HG03064 (cell line): ENCODE results near the gene TMEM51.

Experiments used
- ATAC-seq: cut with Tn5 transposase; IDR thresholded peaks from one replicate; pipeline ENCODE4 v1.9.1; 2021; ENCODE audit warnings: low read depth; ENCODE audit not compliant: unreplicated experiment

TMEM51 gene

DNA sequence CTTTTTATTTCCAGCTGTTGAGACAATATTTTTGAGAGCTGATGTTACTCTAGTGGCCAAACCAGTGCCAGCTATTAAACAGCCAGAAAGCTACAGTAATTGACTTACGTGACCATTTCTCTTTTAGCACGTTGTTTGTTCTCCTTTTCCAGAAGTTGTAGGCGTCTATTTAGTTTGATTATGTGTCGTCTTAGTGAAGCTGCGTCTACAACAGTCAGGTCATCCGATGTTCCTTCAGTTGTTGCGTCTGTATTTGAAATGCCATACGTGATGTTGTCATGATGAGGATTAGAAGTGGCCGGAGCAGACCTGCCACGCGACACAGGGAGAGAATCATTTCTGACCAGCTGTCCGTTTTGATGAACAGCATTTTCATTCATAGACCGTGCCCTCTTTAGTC is 38.2 kb downstream of the TMEM51 start:
- ATAC-seq, result no peak

DNA sequence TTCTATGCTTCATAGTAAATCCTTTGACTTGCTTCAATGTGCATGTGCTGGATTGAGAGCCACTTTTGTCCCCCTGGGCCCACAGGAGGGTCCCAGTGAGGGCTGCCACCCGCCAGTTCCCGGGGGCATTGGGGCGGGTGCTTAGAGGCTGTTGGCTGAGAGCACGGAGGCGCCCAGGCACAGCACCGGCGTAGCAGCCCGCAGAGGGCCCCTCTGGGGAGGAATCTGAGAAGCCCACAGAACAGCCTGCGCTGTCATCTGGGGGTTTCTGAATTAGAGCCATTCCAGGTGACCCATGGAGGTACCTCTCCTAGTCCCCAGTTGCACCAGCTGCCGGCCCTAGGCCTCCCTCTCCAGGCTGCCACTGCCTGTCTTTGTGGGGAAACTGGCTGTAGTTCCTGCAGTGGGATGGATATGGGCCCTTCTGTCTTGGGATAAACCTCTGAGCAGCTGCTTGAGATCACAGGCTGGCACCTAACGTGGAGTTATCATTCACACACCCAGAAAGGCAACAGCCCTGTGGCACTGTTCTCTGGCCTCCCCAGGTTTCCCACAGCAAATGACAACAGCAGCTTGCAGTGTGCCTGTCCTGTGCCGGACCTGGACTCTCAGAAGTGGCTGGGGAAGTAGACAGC is 39.5 kb downstream of the TMEM51 start:
- no peak for ATAC-seq

DNA sequence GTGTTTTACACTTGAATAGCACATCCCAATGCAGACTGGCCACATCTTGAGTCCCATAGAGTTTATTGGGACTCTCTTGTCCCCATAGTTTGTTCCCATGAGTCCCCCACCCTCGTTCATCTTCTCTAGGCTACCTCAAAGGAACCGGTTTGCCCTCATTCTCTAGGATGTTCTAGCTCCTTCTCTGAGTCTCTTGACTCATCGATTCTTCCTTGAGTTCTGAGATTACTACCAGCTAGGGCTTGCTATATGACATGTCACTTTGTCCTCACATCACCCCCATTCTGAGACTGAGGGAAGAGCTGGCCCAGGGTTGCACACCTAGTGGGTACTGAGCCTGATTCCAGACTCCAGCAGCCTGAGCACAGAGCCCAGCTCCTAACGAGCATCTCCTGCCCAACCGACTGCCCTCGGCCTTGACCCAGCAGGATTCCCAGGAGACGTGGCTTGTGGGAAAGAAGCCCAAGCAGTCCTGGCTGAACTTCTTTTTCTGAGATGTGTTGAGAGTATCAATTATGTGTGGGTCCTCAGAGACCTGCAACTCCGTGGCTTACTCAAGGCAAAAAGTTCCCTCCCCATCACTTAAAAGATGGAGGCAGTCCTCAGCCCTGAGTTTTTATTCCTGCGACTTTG is 42.0 kb downstream of the TMEM51 start:
- no peak for ATAC-seq

DNA sequence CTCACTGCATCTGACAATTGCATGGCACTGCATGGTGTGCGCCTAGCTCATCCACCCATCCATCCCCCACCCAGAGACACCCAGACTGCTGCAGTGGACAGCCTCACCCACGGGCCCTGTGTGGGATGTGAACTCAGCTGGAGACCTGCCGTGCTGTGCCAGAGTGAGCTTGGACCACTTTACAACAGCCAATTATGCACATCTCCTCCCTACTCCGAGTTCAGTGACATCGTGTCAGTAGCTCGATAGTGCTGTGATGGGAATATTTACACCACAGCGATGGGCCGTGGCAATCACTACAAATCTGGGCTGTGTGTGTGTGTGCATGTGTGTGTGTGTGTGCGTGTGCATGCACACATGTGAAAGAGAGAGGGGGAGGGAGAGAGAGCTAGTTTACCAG is 42.5 kb downstream of the TMEM51 start:
- no peak for ATAC-seq

DNA sequence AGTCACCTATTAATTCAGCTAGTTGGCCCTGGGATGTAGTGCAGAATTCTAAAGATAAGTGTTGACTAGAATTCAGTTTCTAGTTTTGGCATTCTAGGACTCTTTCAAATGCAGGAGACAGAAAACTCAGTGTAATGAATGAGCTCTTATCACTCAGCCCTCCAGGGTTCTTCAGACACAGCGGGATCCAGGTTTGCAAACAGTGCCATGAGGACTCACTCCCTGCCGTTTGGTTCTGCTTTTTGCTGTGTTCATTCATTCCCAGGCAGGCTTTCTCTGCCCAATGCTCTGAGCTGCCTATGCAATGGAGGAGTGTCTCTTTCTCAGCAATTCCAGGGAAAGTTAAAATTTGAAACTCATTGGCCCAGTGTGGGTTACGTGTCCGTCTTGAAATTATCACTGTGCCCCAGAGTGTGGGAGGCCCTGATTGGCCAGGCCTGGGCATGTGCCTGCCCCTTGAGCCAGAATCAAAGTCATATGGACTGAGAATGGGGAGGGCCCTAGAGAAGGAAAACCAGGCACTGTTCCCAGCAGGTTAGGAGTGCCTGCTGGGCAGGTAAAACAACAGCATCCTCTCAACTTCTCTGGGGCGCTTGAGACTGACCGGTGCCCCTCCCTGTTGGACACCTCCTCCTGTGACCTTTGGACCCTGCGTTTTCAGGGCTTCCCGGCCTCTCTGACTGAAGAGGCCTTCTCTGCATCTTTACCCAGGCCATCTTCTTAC is 43.4 kb downstream of the TMEM51 start:
- ATAC-seq, result no peak

DNA sequence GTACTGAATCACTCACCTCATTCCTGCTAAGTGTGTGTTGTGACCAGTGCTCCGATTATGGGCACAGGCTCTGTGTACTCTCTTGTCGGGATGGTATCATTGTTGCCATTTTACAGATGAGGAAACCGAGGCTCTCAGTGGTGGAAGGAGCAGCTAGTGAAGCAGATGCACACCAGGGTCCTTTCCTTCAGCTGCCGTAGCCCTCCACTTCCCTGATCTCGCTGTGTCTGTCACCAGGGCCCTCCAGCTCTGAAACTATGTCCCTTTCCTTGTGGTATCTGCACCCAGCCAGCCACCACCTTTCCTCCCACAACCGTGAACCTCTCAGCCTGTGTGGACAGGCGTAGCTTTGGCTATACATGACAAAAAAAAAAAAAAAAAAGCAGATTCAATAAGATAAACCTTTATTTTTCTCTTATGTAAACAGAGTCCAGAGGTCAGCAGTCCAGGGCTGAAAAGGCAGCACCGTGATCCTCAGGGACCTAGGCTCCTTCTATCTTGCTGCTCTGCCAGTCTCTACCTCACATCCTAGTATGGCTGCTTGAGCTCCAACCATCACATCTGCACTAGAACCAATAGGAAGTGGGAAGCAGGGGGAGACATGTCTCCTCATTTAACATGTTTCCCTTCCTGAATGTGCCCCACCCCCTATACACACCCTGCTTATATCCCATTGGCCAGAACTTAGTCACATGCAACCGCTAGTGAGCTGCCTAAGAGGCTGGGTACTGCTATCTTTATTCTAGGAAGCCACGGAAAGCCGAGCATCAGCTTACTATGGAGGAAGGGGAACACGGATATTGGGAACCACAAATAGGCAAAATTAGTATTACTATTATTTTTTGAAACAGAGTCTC is 44.3 kb downstream of the TMEM51 start:
- ATAC-seq, result no peak

DNA sequence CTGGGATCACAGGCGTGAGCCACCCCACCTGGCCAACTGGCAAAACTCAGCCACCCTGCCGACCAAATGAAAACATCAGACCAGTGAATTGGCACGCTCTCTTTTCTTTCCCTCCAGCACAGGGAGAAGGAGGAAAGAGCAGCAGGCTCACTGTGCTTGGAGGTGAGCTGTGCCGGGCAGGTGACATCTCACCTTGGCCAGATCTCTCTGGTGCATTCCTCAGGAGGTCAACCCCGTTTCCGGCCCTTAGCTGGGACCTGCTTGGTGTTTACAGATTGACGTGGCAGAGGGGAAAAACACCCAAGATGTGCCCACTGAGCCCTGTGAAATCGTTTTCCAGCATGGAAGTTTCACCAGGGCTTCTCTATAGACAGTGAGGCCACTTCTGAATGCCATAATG is 45.1 kb downstream of the TMEM51 start:
- ATAC-seq, result no peak

DNA sequence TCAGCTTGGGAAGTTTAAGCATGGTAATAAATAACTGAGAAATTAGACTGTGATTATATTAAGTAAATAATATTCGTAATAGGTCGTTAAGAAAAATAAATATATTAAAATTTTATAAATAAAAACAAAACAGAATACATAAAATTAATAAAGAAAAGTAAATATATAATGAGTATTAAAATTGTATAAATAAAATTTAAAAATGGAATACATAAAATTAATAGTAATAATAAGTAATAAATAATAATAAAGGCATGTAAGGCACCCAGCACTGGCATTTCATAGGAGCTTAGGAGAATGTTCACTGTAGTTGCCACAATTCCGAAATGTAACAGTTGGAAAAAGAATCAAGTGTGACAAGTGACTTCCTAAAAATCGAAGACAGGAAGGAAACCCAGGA is 47.7 kb downstream of the TMEM51 start:
- no peak for ATAC-seq

DNA sequence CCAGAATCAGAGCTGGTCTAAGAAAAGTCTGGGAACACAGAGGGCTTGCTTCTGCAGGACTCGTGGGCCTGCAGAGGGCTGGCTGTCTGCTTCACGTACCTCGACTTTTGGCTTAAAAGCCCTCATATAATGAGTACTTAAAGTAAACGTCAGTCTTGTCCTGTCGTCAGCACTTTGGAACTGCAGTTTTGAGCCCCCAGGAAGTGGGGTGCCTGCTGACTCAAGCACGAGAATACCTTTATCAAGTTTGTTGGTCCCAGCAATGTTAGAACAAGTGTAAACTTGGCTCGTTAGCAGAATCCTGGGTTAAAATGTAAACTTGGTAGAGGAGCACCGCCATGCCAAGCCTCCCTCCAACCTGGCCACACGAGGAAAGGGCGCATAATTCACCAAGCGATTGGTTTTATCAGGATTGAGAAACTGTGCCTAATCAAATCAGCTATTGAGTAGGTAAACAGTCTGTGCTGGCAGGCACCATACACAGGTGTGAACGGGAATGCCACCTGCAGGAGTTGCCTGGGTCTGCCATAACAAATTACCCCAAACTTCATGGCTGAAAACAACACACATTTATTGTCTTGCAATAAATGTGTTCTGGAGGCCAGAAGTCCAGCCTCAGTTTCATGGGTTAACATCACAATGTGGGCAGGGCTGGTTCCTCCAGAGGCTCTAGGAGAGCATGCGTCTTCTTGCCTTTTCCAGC is 48.5 kb downstream of the TMEM51 start:
- ATAC-seq, result no peak

DNA sequence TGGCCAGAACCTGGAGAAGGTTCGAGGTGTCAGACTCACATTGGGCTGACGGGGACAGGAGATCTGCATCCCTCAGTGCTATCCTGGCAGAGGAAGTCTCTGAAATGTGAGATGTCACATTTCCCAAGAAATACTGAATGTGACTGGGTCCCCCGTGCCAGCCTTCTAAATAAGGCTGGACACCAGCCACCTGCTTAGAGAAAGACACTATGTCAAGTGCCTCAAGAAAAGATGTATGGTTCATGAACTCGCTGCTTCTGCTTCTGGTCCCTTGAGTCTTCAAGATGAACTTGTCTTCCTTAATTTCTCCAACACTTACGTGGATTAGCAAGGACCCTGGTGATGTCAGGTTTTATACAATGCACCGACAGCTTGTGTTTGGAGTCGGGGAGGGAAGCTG is 51.4 kb downstream of the TMEM51 start:
- no peak for ATAC-seq

DNA sequence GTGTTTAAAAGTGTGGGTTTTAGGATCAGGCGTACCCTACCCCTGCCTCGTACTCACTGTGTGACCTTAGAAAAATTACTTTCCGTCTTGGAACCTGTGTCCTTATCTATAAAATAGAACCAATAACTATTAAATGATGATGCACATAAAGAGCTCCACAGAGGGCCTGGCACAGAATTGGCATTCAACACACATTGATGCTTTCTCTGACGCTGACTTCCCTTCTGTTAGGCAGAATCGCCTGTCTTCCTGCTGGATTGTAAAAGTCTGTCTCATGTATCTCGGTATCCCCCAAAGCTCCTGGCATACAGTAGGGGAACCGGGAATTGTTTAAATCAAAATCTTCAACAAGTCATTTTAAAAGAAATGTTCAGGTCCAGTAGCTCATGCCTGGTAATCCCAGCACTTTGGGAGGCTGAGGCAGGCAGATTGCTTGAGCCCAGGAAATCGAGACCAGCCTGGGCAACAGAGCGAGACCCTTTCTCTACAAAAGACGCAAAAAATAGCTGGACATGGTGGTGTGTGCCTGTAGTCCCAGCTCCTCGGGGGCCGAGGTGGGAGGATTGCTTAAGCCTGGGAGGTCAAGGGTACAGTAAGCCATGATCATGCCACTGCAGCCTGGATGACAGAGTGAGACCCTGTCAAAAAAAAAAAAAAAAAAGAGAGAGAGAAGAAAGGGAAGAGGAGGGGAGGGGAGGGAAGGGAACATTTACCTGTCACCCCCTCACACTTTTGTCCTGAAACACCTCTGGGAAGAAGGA is 52.2 kb downstream of the TMEM51 start:
- no peak for ATAC-seq

DNA sequence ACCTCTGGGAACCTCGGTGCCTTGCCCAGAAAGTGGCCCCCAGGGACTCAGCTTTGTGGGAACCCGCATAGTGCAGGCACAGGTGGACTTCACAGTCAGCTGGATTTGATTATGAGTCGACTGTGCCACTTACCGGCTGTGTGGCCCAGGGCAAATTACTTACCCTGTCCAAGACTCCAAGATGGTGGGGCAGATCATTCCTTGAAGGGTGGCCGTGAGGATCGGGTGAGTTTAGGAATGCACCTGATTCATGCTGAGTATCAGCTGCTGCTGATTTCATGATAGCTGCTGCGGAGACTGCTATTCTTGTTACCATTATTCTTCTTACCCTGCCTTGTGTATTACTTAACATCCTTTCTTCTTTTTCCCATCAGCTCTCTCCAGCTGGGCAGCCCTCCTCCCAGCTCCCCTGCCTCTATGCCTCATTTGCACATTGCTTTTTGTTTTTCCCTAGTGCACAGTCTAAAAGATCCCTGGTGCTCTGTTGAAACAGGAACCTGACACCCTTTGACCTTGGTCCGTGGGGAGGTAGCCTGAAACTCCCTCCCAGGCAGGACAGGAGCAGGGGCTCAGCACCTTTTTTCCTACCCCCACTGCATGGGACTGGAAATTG is 53.0 kb downstream of the TMEM51 start:
- ATAC-seq, result no peak

DNA sequence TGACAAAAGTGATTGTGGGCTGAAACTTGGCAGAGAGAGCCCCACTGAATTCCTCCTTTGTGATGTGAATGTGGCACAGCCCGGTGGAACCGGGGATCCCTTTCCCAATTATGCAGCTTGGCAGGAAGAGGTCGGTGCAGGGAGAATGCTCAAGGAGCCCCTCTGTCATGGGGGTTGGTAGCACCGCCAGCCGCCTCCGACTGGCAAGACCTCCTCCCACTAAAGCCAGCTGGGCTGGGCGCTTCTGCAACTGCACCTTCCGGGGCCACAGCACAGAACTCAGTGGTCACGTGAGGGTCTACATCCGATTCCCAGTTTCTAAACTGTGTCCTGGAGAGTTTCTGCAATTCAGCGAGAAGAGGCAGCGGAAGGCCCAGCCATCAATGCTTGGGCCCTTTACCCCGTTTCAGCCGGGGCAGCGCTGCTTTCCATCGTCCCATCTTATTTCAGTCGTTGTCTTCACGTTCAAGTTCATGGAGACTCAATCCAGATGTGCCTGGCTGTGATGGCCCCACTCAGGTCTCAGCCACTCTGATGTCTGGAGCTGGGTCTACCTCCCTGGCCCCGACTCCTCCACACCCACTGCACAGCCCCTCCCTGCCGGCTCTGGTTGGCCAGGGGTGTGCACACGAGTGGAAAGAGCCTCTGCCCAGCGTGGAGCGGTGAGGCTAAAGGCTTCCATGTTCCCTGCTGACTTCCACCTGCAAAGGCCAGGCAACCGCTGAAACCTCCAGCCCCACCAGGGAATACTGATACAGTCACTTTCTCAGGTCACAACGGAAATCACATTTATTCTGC is 53.7 kb downstream of the TMEM51 start:
- ATAC-seq, result no peak

DNA sequence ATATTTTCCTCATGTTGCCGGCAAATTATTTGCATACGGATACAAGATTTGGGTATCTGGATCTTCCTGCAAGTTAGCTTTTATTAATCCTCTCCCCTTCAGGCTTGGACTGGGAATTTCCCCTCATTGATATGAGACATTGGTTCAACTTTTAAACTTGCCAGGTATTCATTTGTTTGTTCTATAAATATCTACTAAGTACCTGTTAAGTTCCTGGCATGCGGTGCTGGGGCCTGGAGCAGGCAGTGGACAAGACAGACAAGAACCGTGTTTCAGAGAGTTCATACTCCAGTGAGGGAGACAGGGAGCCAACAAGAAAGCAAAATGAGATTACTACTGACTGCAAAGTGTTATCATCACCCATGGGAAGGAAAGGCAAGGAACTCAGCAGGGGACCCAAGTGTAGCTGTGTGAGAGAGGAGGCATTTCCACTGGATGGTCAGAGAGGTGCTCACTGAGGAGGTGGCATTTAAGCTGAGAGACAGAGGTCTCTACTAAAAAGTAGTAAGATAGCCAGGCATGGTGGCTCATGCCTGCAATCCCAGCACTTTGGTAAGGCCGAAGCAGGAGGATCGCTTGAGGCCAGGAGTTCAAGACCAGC is 54.4 kb downstream of the TMEM51 start:
- ATAC-seq, result no peak

DNA sequence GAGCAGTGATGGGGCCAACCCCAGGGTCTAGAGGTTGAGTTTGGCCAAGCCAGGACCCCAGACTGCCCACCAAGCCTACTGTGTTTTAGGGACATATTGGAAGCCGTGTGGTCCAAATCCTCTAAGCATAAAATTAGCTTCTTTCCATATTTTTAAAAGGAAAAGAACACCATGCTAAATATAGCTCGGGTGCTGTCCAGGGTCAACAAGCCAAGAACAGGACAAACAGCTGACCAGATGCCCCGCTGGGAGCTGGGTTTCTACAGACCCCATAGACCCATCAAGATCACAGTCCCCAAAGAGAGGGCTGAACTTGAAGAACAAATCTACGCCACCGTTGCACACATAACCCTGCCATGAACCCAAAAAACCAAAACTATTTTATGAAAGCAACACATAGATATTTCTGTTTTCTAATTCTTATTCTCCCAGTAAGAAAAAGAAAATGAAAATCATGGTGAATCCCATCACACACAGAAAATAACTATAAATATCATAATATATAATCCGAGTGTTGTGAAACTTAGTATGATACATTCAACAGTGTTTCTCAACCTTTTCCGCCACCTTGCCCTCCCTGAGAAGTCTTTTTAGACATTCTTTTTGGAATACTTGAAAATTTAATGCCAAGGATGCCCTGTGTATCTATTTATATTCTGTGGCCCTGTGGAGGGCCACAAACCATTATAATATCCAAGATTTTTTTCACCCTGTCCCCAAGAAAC is 57.3 kb downstream of the TMEM51 start:
- no peak for ATAC-seq

DNA sequence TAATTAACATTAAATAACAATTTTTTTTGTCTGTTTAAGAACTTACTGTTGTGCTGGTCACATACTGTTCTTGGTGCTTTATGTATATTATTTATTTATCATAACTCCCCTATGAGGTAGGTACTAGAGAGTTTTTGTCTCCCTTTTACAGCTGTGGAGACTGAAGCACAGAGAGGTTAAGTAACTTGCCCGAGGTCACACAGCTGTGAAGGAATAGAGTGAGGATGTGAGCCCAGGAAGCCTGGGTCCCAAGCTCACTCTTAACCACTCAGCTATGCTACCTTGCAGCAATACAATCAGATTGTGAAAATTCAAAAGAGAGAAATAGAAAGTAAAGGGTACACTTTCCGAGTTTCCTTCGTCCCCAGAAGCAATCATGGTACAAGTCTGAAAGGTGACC is 57.9 kb downstream of the TMEM51 start:
- no peak for ATAC-seq

DNA sequence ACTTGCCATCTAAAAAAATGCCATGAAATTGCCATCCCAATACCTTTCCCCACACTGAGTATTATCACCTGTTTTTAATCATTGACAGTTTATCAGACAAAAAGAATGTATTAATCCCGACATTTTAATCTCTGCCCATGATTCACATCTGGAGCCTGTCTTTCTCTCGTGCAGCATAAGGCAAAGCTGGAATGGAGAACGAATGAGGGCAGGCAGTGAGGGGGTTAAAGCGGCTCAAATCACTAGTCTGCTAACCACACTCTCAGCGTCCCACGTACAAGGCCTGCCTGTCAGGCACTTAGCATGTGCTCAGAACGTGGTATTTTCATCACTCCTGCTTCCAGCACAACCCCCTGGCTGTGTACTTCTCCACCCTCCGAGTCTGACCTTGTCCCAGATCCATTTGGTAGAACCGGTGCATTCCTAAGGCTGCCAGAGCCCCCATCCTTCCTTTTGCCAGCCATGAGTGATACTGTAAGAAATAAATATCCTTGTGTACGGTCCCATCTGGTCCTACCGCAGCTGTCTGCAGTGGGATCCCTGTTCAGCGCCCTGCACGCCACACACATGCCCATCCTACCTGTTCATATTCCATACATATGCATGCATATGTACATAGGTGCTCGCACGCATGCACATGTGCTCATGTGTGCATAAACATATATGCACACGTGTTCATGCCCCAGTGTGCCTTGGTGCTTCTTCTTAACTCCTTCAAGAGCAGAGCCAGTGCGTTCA is 58.8 kb downstream of the TMEM51 start:
- no peak for ATAC-seq
